SK-N-MC (cell line): ENCODE results near the gene U2AF2.

Experiments used
- DNase-seq: peaks from one replicate; pipeline ENCODE4 v3.0.0-alpha.2; 2011; ENCODE audit warnings: low read depth, low spot score
- H3K27ac ChIP-seq: fragments of 200-600 bp; sonication (generic); 2 replicates; pipeline ENCODE4 v1.5.1; 2016; ENCODE audit warnings: mixed run types
- H3K36me3 ChIP-seq: fragments of 200-600 bp; sonication (generic); 2 replicates; pipeline ENCODE4 v1.6.1; 2017; ENCODE audit warnings: antibody characterized with exemption, low read length, mixed read lengths; ENCODE audit not compliant: insufficient read depth
- H3K4me3 ChIP-seq: fragments of 200-600 bp; sonication (generic); 2 replicates; pipeline ENCODE4 v1.5.1; 2016
- H3K9ac ChIP-seq: fragments of 200-600 bp; sonication (generic); 2 replicates; pipeline ENCODE4 v1.8.0; 2017; ENCODE audit warnings: mixed run types, mixed read lengths; ENCODE audit not compliant: insufficient read length
- H3K9me3 ChIP-seq: fragments of 200-600 bp; sonication (generic); 2 replicates; pipeline ENCODE4 v1.6.1; 2017; ENCODE audit warnings: low read depth, mild to moderate bottlenecking, antibody characterized with exemption, low read length, moderate library complexity, mixed read lengths
- EZH2 ChIP-seq: fragments of 200-600 bp; sonication (generic); IDR thresholded peaks from one replicate; pipeline ENCODE4 v1.6.1; 2017; ENCODE audit warnings: antibody characterized with exemption
- FOXP2 ChIP-seq: optimal IDR thresholded peaks from 2 replicates; pipeline ENCODE3; 2011; ENCODE audit warnings: mild to moderate bottlenecking, moderate library complexity; ENCODE audit not compliant: insufficient read depth; ENCODE audit errors: extremely low read length, control extremely low read depth
- POLR2AphosphoS5 ChIP-seq: IDR thresholded peaks from 2 replicates; pipeline ENCODE4 v1.6.1; 2012; ENCODE audit warnings: mild to moderate bottlenecking, low read depth, low read length, borderline replicate concordance

The U2AF2 gene

GRCh38 chr19:55690109-55690768 is 35.4 kb downstream of the U2AF2 start:
- Histone ChIP-seq H3K36me3 (peaks cover 30% of the 10 kb centered on the region; the same call in 1 of the 2 replicates), H3K9me3 (no peaks in the 10 kb centered on the region), H3K4me3 (no peak overlapping the region), H3K9ac (no peak overlapping the region), H3K27ac (no peak overlapping the region)
- TF ChIP-seq POLR2AphosphoS5 (no peak), EZH2 (no peak), FOXP2 (no peak)
- DNase-seq: no peak

- Histone ChIP-seq H3K9ac (no peak overlapping the region), H3K36me3 (peaks cover 25% of the 10 kb centered on the region; the same call in 1 of the 2 replicates), H3K27ac (no peak overlapping the region), H3K9me3 (no peaks in the 10 kb centered on the region), H3K4me3 (no peak overlapping the region)
- TF ChIP-seq FOXP2 (no peak), POLR2AphosphoS5 (no peak), EZH2 (no peak)
- no peak for DNase-seq
Measured at GRCh38 chr19:55690769-55691545, 36.1 kb downstream of the U2AF2 start.

GRCh38 chr19:55691561-55692481 is 37.0 kb downstream of the U2AF2 start:
- H3K9ac ChIP-seq: no peak overlapping the region
- H3K27ac ChIP-seq: no peak overlapping the region
- peaks cover 25% of the 10 kb centered on the region; the same call in 1 of the 2 replicates for H3K36me3 ChIP-seq
- no peak overlapping the region for H3K4me3 ChIP-seq
- DNase-seq: no peak
- TF ChIP-seq FOXP2 (no peak), EZH2 (no peak), POLR2AphosphoS5 (no peak)
- no peaks in the 10 kb centered on the region for H3K9me3 ChIP-seq

GRCh38 chr19:55692681-55693081 is 37.8 kb downstream of the U2AF2 start:
- Histone ChIP-seq H3K27ac (no peak overlapping the region), H3K9ac (no peak overlapping the region), H3K9me3 (no peaks in the 10 kb centered on the region), H3K4me3 (no peak overlapping the region), H3K36me3 (peaks cover 25% of the 10 kb centered on the region; the same call in 1 of the 2 replicates)
- TF ChIP-seq FOXP2 (no peak), POLR2AphosphoS5 (no peak), EZH2 (no peak)
- DNase-seq: no peak

GRCh38 chr19:55693336-55693974 is 38.6 kb downstream of the U2AF2 start:
- no peak overlapping the region for H3K4me3 ChIP-seq
- no peak for TF ChIP-seq FOXP2
- TF ChIP-seq EZH2: no peak
- no peak for TF ChIP-seq POLR2AphosphoS5
- H3K9me3 ChIP-seq: no peaks in the 10 kb centered on the region
- H3K9ac ChIP-seq: no peak overlapping the region
- peaks cover 25% of the 10 kb centered on the region; the same call in 1 of the 2 replicates for H3K36me3 ChIP-seq
- no peak overlapping the region for H3K27ac ChIP-seq
- no peak for DNase-seq

GRCh38 chr19:55694241-55694655 is 39.4 kb downstream of the U2AF2 start:
- Histone ChIP-seq H3K9ac (no peak overlapping the region), H3K4me3 (no peak overlapping the region), H3K36me3 (peaks cover 23% of the 10 kb centered on the region; the same call in 1 of the 2 replicates), H3K9me3 (no peaks in the 10 kb centered on the region), H3K27ac (no peak overlapping the region)
- no peak for TF ChIP-seq FOXP2
- TF ChIP-seq EZH2: no peak
- TF ChIP-seq POLR2AphosphoS5: no peak
- no peak for DNase-seq

- Histone ChIP-seq H3K27ac (no peak overlapping the region), H3K4me3 (no peak overlapping the region), H3K9ac (no peak overlapping the region), H3K36me3 (peaks cover 17% of the 10 kb centered on the region; the same call in 1 of the 2 replicates), H3K9me3 (no peaks in the 10 kb centered on the region)
- TF ChIP-seq POLR2AphosphoS5 (no peak), EZH2 (no peak), FOXP2 (no peak)
- no peak for DNase-seq
Measured at GRCh38 chr19:55694656-55695491, 40.0 kb downstream of the U2AF2 start.
